Smooth muscle cell (in vitro differentiated cells): ENCODE measurements around the gene THSD7B. TPM values are rescaled to one million over a fixed set of nuclear protein-coding genes. Genes with fewer than 3 reads are reported as not detected.

Source experiments
- DNase-seq: peaks from one replicate; lab custom pipeline; 2025; ENCODE audit not compliant: unreplicated experiment; lab: John Stamatoyannopoulos, UW
- H2AFZ ChIP-seq: fragments of 200-600 bp; sonication (generic); 2 replicates; pipeline ENCODE4 v1.6.0; 2016; ENCODE audit warnings: antibody characterized with exemption, low read depth, mild to moderate bottlenecking
- H3F3A ChIP-seq: fragments of 200-600 bp; sonication (generic); 2 replicates; pipeline ENCODE4 v1.6.0; 2017; ENCODE audit warnings: antibody characterized with exemption, low read depth
- H3K27ac ChIP-seq: fragments of 200-600 bp; sonication (generic); 2 replicates; pipeline ENCODE4 v1.5.1; 2016; ENCODE audit warnings: low read depth, mild to moderate bottlenecking
- H3K27me3 ChIP-seq: fragments of 200-600 bp; sonication (generic); 2 replicates; pipeline ENCODE4 v1.6.1; 2016; ENCODE audit warnings: low read depth, mild to moderate bottlenecking
- H3K36me3 ChIP-seq: fragments of 200-600 bp; sonication (generic); 2 replicates; pipeline ENCODE4 v1.5.1; 2016; ENCODE audit warnings: low read depth
- H3K4me1 ChIP-seq: fragments of 200-600 bp; sonication (generic); 2 replicates; pipeline ENCODE4 v1.5.1; 2016; ENCODE audit warnings: low read depth
- H3K4me2 ChIP-seq: fragments of 200-600 bp; sonication (generic); 2 replicates; pipeline ENCODE4 v1.6.0; 2016; ENCODE audit warnings: mild to moderate bottlenecking
- H3K4me3 ChIP-seq: fragments of 200-600 bp; sonication (generic); 2 replicates; pipeline ENCODE4 v1.5.1; 2016; ENCODE audit warnings: mild to moderate bottlenecking
- H3K79me2 ChIP-seq: fragments of 200-600 bp; sonication (generic); 2 replicates; pipeline ENCODE4 v1.6.0; 2016; ENCODE audit warnings: low read depth, mild to moderate bottlenecking
- H3K9ac ChIP-seq: fragments of 200-600 bp; sonication (generic); 2 replicates; pipeline ENCODE4 v1.6.0; 2016; ENCODE audit warnings: low read depth
- H3K9me3 ChIP-seq: fragments of 200-600 bp; sonication (generic); replicated peaks from 2 replicates; pipeline ENCODE4 v1.5.1; 2016; ENCODE audit warnings: low read depth
- H4K20me1 ChIP-seq: fragments of 200-600 bp; sonication (generic); 2 replicates; pipeline ENCODE4 v1.6.0; 2016; ENCODE audit warnings: low read depth
- WGBS: methylation state at CpG from one replicate; pipeline ENCODE4 v1.1.7; 2016; ENCODE audit warnings: low lambda C conversion rate; 5-methylcytosine and 5-hydroxymethylcytosine counted together
- polyA plus RNA-seq: library from polyadenylated mRNA; unstranded; fragments of >200 nt; fragmentation: Nextera tagmentation; extraction: Ambion mirVana; gene quantifications from 2 replicates; pipeline ENCODE4 v1.2.1, GENCODE V29; 2016
- total RNA-seq: library from RNA; depleted of rRNA; stranded (reverse); fragments of >200 nt; gene quantifications from 2 replicates; pipeline ENCODE4 v1.2.3, GENCODE V29; 2014
- TF ChIP-seq, protein P1 (sequence below): fragments of 200-600 bp; sonication (generic); IDR thresholded peaks from 2 replicates; pipeline ENCODE4 v1.5.1; 2017; ENCODE audit warnings: borderline replicate concordance, mild to moderate bottlenecking, antibody characterized with exemption; ENCODE audit not compliant: insufficient read depth, poor library complexity, severe bottlenecking

THSD7B gene
- total and polyA plus RNA-seq, 2 experiments from 2014 or later = not detected

DNA sequence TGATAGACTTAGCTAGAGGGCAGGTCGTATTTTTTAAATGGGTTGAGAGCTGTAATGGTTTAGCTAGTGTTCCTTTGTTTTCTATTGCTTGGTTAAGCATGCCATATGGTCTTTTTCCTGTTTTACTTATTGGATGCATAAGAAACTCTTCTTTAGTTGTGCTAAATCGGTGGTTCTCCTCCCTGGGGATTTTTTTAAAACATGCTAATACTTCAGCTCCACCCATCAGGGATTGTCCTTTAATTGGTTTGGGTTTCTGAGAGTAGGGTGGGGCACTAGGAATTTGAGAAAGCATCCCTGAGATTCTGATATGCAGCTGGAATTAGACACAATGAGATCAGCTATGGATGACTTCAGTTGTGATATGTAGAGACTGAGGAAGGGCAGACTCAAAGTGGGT is 497.2 kb downstream of the THSD7B start:
- Histone ChIP-seq H3F3A (no peaks in the 10 kb centered on the region), H3K36me3 (no peaks in the 10 kb centered on the region), H3K27me3 (no peaks in the 10 kb centered on the region), H3K27ac (no peak overlapping the region), H4K20me1 (no peaks in the 10 kb centered on the region), H2AFZ (no peak overlapping the region), H3K4me1 (no peaks in the 10 kb centered on the region), H3K9me3 (no peaks in the 10 kb centered on the region), H3K4me2 (no peak overlapping the region), H3K9ac (no peak overlapping the region), H3K4me3 (no peak overlapping the region), H3K79me2 (no peaks in the 10 kb centered on the region)
- TF ChIP-seq, protein P1, sequence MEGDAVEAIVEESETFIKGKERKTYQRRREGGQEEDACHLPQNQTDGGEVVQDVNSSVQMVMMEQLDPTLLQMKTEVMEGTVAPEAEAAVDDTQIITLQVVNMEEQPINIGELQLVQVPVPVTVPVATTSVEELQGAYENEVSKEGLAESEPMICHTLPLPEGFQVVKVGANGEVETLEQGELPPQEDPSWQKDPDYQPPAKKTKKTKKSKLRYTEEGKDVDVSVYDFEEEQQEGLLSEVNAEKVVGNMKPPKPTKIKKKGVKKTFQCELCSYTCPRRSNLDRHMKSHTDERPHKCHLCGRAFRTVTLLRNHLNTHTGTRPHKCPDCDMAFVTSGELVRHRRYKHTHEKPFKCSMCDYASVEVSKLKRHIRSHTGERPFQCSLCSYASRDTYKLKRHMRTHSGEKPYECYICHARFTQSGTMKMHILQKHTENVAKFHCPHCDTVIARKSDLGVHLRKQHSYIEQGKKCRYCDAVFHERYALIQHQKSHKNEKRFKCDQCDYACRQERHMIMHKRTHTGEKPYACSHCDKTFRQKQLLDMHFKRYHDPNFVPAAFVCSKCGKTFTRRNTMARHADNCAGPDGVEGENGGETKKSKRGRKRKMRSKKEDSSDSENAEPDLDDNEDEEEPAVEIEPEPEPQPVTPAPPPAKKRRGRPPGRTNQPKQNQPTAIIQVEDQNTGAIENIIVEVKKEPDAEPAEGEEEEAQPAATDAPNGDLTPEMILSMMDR = no peak
- 19% methylated on average over 2 of the region's 2 CpGs for WGBS
- DNase-seq = no peak

- DNase-seq = no peak
These were observed 522.7 kb downstream of the THSD7B start for GRCh38 chr2:137287913-137288639.

DNA sequence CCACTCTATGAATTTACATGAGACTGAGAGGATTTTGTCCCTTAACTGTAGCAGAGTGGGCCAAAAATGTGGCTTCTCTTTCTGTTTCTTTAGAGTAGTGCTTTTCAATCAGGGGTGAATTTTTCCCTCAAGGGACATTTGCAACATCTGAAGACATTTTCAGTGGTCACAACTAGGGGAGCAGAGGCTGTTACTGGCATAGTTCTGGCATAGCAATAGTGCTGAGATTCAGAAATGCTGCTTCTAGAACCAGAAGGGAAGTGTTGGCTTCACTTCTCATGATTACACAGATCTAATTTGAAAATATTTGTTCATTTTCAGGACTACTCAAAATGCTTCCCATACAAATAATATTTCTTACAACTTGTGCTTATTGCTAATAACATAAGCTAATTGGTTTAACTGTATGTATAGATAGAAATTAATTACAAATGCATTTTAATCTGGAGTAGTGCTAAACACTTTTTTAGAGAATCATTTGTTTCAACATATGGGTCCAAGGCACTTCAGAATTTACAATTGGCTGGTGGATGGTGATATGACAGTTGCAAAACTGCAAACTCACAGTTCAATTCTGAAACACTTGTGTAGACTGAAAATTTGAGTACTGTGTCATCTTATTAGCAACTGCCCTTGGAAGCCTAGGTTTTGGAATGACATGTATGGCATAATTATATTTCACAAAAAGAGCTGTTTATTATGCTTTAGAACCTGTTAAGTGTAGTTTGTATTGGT is 526.7 kb downstream of the THSD7B start:
- H3K79me2 ChIP-seq = no peaks in the 10 kb centered on the region
- no peaks in the 10 kb centered on the region for H4K20me1 ChIP-seq
- no peaks in the 10 kb centered on the region for H3K36me3 ChIP-seq
- H2AFZ ChIP-seq = no peak overlapping the region
- H3K4me1 ChIP-seq = peaks cover 6% of the 10 kb centered on the region
- no peak overlapping the region for H3K4me3 ChIP-seq
- no peaks in the 10 kb centered on the region for H3K9me3 ChIP-seq
- TF ChIP-seq, protein P1 = no peak
- DNase-seq = no peak
- no peak overlapping the region for H3K27ac ChIP-seq
- H3K9ac ChIP-seq = no peak overlapping the region
- H3F3A ChIP-seq = no peaks in the 10 kb centered on the region
- H3K27me3 ChIP-seq = no peaks in the 10 kb centered on the region
- no peak overlapping the region for H3K4me2 ChIP-seq

More at GRCh38 chr2:137287913-137288639, 522.7 kb downstream of the THSD7B start:
- Histone ChIP-seq H3F3A (no peaks in the 10 kb centered on the region), H3K27ac (no peak overlapping the region), H3K9me3 (no peaks in the 10 kb centered on the region), H2AFZ (no peak overlapping the region), H3K9ac (no peak overlapping the region), H3K27me3 (no peaks in the 10 kb centered on the region), H3K36me3 (no peaks in the 10 kb centered on the region), H3K4me1 (peaks cover 6% of the 10 kb centered on the region), H3K4me3 (no peak overlapping the region), H4K20me1 (no peaks in the 10 kb centered on the region), H3K79me2 (no peaks in the 10 kb centered on the region), H3K4me2 (no peak overlapping the region)
- WGBS = 79% methylated on average over 4 of the region's 4 CpGs
- TF ChIP-seq, protein P1 = no peak
